Osteocyte (in vitro differentiated cells): ENCODE results near the gene NPIPA7. TPM values are rescaled to one million over a fixed set of nuclear protein-coding genes. Genes with fewer than 3 reads are reported as not detected.
"Not testable (repeated sequence)": the region's sequence is repeated elsewhere in the genome, so short reads cannot be mapped to it uniquely, and the experiment has no call there.

ENCODE experiments used
- DNase-seq: peaks from one replicate; pipeline ENCODE4 v3.0.0; 2021; ENCODE audit warnings: mixed read lengths; ENCODE audit not compliant: unreplicated experiment; ENCODE audit errors: extremely low spot score
- H3K27ac Mint-ChIP-seq: one replicate; pipeline ENCODE4 v1.8.0; 2021; ENCODE audit warnings: mild to moderate bottlenecking, mixed read lengths; ENCODE audit not compliant: unreplicated experiment
- H3K27me3 Mint-ChIP-seq: one replicate; pipeline ENCODE4 v1.8.0; 2021; ENCODE audit warnings: mixed read lengths; ENCODE audit not compliant: unreplicated experiment
- H3K36me3 Mint-ChIP-seq: one replicate; pipeline ENCODE4 v1.8.0; 2021; ENCODE audit warnings: mixed read lengths; ENCODE audit not compliant: unreplicated experiment
- H3K4me1 Mint-ChIP-seq: one replicate; pipeline ENCODE4 v1.8.0; 2021; ENCODE audit warnings: mixed read lengths; ENCODE audit not compliant: unreplicated experiment
- H3K4me3 Mint-ChIP-seq: one replicate; pipeline ENCODE4 v1.8.0; 2021; ENCODE audit warnings: mild to moderate bottlenecking, moderate library complexity, mixed read lengths; ENCODE audit not compliant: unreplicated experiment
- H3K9me3 Mint-ChIP-seq: one replicate; pipeline ENCODE4 v1.8.0; 2021; ENCODE audit warnings: mixed read lengths; ENCODE audit not compliant: unreplicated experiment
- microRNA-seq: library from miRNA; unstranded; fragments of <30 nt; microRNA quantifications from one replicate; pipeline ENCODE4 v1.1.0, GENCODE V29; 2020; ENCODE audit not compliant: unreplicated experiment
- total RNA-seq: library from RNA; stranded (reverse); gene quantifications from 2 replicates; pipeline ENCODE4 v1.2.1, GENCODE V29; 2021

NPIPA7 gene
- total RNA-seq, 1 donor from 2014 or later: 7.6 TPM

- not testable (repeated sequence) for H3K27me3 Mint-ChIP-seq, H3K4me1 Mint-ChIP-seq, H3K36me3 Mint-ChIP-seq, H3K27ac Mint-ChIP-seq, H3K4me3 Mint-ChIP-seq, H3K9me3 Mint-ChIP-seq, DNase-seq
Measured at GRCh38 chr16:16431135-16431534, 52.2 kb downstream of the NPIPA7 start.

- H3K4me1 Mint-ChIP-seq, H3K27ac Mint-ChIP-seq, DNase-seq, H3K9me3 Mint-ChIP-seq, H3K36me3 Mint-ChIP-seq, H3K27me3 Mint-ChIP-seq, H3K4me3 Mint-ChIP-seq: not testable (repeated sequence)
Measured at GRCh38 chr16:16434711-16435110, 55.8 kb downstream of the NPIPA7 start.

DNA sequence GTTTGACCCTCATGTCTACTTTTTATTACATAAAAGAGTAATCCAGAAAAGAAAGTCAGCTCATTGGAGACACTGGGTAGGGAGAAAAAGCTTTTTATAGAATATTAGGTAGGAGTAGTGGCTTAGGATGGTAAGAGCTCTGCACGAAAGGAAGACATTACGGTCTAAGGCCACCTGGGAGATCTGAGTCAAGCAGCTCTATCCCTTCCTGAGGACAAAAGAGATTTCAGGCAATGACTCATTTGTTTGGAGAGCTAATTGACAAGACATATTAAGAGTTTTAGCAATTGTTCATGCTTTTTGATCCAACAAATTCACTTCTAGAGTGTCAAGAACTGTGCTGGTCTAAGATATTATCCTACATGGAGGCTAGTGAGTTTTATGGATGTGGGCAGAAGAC lies 62.5 kb downstream of the NPIPA7 start:
- H3K4me1 Mint-ChIP-seq, H3K36me3 Mint-ChIP-seq, DNase-seq, H3K9me3 Mint-ChIP-seq, H3K27me3 Mint-ChIP-seq, H3K27ac Mint-ChIP-seq, H3K4me3 Mint-ChIP-seq: not testable (repeated sequence)

Small RNA genes lying within 50 kb of the gene (microRNA-seq; reads per million reads assigned to microRNA genes)
- gene MIR6511A3: not detected
- gene MIR6770-2: not detected

Other genes starting within 250 kb of the NPIPA7 start
- 1.4 and 2.1 TPM in 2 replicates for gene ABCC6, start 155.6 kb upstream of the NPIPA7 start, total RNA-seq
- 21.4 and 29.6 TPM in 2 replicates for gene NOMO3, start 146.6 kb upstream of the NPIPA7 start, total RNA-seq